NCI-H524 (cell line): ENCODE measurements around the gene NLGN1.
"Not testable (repeated sequence)": the region's sequence is repeated elsewhere in the genome, so short reads cannot be mapped to it uniquely, and the experiment has no call there.

Source experiments
- DNase-seq, 2 experiments: peaks; one replicate each; lab custom pipeline; 2025; lab: John Stamatoyannopoulos, UW

The NLGN1 gene

DNA sequence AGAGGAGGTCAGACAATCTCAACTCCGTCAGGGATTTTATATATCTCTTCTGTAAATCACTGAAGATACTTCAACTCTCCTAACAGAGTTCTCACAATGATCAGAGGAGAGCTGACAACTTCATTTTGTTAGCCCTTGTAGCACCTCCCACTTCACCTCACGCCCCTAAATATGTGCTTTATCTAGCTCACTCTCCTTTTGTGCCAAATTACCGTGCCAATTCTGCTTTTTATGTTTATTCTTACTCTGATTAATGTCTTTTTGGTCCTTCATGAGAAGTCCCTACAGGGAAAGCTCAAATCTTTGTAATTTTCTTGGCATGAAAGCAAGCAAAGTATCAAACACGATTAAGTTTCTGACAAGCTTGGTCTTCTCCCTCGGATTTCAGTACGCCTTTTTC, 825.5 kb downstream of the NLGN1 start:
- no peak for DNase-seq

DNA sequence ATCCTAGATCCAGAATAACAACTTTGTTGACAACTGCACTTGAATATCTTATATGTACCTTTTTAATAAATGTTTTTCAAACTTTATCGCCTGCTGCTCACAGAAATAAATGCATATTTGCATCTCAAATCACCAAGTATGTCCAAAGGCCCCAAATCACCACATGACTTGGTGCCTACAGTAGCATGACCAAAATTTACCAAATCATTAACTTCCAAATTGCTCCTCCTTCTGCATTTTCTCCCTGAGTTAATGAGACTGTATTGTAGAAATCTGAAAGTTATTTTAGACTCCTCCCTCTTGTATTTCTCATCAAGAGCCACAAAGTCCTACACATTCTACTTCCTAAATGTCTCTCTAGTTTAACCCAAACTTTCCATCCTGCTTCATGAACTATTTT, 826.1 kb downstream of the NLGN1 start:
- no peak for DNase-seq

GRCh38 chr3:174229916-174230315, 832.4 kb downstream of the NLGN1 start:
- no peak for DNase-seq

DNA sequence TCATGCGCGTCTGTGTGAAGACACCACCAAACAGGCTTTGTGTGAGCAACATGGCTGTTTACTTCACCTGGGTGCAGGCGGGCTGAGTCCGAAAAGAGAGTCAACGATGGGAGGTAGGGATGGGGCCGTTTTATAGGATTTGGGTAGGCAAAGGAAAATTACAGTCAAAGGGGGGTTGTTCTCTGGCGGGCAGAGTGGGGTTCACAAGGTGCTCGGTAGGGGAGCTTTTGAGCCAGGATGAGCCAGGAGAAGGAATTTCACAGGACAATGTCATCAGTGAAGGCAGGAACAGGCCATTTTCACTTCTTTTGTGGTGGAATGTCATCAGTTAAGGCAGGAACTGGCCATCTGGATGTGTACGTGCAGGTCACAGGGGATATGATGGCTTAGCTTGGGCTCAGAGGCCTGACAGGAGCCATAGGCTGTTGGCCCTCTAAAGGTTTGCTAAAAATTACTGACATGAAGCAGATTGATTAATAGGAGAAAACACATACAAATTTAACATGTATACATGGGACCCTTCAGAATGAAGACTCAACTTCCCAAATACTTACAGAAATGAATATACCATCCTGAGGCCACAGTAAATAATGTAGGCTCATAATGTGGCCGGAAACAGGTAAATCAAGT, 834.6 kb downstream of the NLGN1 start:
- not testable (repeated sequence) for DNase-seq

DNA sequence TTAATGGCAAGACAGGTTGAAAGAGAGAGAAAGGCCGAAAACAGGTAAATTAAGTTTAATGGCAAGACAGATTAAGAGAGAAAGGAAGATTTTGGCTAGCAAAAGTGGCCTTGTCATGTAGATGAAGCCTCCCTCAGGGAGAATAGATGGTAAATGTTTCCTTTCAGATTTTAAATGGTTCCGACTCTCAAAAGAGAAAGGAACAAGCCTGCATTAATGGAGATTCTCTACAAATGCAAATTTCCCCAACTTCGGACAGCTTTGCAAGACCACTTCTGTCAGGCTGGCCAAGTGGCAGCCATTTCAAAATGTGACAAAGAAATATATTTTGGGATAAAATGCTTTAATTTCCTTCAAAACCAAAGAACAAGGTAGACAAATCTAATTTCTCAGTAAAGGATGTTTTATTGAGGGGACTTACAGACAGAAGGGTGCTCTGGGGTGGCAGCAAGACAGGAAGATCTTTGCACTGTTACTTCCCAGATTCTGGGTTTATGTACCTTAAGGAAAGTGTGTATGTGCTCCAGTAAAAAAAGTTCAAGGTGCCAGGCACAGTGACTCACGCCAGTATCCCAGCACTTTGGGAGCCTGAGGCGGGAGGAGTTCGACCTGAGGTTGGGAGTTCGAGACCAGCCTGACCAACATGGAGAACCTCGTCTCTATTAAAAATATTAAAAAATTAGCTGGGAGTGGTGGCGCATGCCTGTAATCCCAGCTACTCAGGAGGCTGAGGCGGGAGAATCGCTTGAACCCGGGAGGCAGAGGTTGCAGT, 835.3 kb downstream of the NLGN1 start:
- no peak for DNase-seq

- DNase-seq, result no peak
These were observed 836.0 kb downstream of the NLGN1 start for GRCh38 chr3:174233511-174233910.

GRCh38 chr3:174242311-174243041, 844.9 kb downstream of the NLGN1 start:
- DNase-seq, result no peak

DNA sequence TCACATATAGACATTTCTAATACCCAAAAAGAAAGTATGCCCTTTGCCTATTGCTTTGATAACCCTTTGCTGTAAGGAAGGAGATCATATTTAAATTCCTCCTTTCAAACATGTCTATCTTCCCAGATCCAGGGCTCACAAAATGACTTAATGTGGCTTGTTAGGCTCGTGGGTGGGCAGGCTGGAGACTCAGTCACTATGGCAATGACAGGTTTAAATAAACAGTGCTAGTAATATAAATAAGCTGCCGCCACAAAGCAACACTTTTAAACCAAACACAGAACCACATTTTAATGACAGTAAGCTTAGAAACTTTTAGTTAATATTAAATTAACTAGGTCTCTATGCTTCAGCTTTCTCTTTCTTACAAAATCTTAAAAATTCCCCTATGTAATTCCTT, 845.6 kb downstream of the NLGN1 start:
- no peak for DNase-seq

DNA sequence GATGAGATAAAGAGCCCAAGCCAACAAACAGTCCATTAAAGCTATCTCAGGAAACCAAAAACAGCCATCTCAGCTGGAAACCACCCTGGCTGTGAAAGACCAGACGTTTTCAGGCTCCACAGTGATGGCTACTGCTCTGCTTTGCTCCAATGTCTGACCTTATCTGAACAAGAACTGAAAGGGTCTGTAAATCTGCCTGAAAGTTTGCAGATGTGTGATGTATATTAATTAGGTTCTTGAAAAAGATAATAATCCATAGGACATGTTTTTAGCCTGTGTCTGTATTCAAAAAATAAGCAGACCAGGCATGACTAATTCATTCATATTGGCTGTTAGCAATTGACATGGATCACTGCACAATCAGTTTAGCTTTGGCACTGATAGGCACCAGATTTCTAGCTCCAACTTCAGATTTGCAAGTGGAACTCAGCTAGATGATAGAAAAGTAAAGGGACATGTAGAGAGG, 850.2 kb downstream of the NLGN1 start:
- no peak for DNase-seq

GRCh38 chr3:174251681-174252080, 854.1 kb downstream of the NLGN1 start:
- DNase-seq, result no peak

DNA sequence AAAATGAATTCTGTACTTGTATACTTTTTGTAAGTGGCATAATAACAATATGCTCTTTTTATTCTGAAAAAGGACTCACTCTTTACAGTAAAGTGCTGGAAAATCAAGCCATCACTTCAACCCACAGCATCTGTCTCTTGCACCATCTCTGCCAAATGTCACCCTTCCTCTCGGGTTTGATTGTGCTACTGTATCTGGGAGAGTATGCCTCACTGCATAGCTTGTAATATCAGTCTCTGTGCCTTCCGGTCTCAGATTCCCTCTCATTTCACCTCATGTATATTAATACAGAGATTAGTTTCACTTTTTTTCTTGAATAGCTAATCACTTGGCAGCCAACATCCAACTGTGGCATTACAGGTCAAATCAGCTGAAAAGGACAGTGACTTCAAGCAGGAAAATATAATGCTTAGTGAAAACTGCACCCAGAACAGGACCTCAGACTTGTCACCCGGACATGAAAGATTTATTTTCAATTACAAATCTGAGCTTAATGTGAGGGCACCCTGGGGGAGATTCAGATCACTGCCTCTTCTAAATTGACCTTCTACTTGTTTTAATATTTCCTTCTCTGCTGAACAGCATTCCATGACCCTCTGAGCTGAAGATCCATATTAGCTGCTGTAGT, 855.8 kb downstream of the NLGN1 start:
- peak; percentile 81 to 89 for DNase-seq

DNA sequence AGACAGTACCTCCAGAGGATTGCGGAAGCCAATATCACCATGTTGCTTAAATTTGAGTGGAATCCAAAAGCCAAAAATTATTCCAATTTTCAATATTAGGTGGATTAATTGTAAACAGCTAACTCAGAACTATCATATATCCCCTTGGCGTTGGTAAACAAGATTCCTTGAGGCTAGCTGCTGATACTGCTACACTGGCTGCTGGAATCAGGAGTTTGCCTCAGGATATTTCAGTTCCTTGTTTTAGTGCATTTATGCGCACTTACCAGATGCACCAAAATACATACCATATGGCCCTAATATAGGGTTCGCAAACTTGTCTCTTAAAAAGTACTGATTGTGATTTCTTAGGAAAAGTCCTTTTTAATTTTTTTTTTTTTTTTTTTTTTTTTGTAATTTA, 856.4 kb downstream of the NLGN1 start:
- peak in 1 of 2 experiments; percentile 11 for DNase-seq

DNA sequence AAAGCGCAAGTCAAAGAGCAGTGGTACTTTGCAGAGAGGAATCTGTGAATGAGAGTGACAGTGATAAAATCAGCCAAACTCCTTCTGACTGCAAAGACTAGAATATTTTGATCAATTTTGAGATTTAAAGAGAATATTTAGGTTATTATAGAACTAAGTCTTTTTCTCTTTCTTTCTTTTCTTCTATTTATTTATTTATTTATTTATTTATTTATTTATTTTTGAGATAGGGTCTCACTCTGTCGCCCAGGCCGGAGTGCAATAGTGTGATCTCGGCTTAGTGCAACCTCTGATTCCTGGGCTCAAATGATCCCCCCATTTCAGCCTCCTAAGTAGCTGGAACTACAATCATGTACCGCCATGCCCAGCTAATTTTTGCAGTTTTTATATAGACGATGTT, 857.9 kb downstream of the NLGN1 start:
- DNase-seq, result no peak

DNA sequence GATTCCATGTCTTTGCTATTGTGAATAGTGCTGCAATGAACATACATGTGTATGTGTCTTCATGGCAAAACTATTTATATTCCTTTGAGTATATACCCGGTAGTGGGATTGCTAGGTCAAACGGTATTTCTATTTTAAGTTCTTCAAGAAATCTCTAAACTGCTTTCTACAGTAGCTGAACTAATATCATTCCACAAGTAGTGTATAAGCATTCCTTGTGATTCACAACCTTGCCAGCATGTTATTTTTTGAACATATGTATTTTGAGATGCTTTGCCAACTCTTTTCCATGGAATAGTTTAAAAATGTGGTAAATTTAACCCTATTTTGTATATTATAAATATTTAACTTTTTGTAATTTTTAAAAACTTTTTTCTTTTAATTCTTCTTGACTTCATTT, 868.9 kb downstream of the NLGN1 start:
- no peak for DNase-seq

DNA sequence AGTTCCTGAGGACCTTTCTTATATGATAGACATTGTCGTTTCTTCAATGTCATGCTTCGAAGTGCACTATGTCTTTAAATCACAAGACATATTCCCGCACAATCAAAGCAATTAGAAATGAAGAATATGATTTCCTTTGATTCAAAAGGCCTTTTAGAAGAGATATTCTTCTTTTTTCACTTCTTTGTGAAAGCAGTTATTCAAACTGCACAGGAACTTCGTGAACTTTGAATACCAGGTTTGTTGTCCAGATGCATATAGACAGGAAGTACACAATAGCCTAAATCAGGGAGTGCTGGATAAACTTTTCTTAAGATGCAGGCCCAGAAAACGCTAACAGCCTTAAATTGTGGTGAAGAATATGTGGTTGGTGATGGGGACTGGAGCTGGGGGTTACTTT, 870.5 kb downstream of the NLGN1 start:
- DNase-seq, result no peak

- no peak for DNase-seq
These were observed 871.0 kb downstream of the NLGN1 start for GRCh38 chr3:174268586-174268985.

GRCh38 chr3:174270841-174271240, 873.3 kb downstream of the NLGN1 start:
- no peak for DNase-seq

GRCh38 chr3:174275336-174275735, 877.8 kb downstream of the NLGN1 start:
- DNase-seq, result no peak

GRCh38 chr3:174276826-174277225, 879.3 kb downstream of the NLGN1 start:
- DNase-seq, result no peak

DNA sequence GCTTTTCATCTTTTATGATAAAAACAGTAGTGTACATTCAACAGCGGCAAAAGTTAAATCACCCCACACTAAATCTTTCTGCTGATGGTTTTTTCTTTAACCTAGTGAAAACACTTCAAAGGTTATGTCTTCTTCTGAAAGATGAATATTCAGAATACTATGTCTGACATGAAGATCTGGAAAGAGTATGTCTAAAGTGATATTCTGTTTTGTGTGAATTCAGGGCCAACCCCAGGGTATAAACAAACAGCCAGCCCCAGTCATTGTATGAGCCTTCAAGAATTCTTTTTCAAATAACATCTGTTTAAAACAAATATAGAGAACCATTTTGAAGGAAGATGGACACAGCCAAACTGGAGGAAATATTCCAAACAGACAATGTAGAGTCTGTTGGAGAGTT, 880.5 kb downstream of the NLGN1 start:
- DNase-seq, result no peak

GRCh38 chr3:174280186-174280585, 882.6 kb downstream of the NLGN1 start:
- no peak for DNase-seq

DNA sequence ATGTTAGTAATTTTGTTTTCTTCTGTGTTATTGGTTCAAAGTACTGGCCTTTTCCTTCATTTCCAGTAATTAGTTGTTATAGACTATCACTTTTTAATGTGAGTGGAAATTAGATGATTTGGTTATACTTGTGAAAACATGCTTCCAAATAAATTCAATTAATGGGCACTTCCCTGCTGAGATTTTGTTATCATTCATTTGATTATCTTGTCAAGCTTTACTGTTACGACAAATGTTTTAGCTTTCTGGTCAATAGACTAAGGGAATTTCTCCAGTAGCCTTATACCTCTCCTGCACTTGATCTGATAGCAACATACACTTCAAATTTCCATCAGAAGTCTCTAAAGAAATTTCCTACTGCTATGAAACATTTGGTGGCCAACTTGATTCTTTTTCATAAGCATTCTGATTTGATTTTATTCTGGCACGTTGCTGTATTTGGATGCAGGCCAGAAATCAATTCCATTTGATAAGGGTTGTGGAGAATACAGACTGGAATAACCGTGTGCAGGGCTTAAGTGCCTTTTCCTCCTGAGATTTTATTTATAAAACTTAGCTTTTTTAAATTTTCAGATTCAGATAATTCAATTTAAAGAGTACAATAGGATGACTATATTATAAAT, 887.8 kb downstream of the NLGN1 start:
- no peak for DNase-seq
